GM12878 (cell line): ENCODE data around the gene GNAQ.

Source experiments
- CTCF ChIP-seq, 3 experiments: IDR thresholded peaks in 2 of 3; conservative IDR thresholded peaks in 1 of 3; 2 replicates each; pipeline ENCODE4 v1.5.1; 2011; ENCODE audit warnings: low read depth in 3 of 3, low read length in 3 of 3, mild to moderate bottlenecking in 3 of 3, control low read depth in 2 of 3, moderate library complexity in 2 of 3, inconsistent platforms in 1 of 3, mixed read lengths in 1 of 3; ENCODE audit not compliant: control insufficient read depth in 2 of 3, insufficient read depth in 1 of 3; ENCODE audit errors: extremely low read depth in 1 of 3
- EGR1 ChIP-seq, 2 experiments: IDR thresholded peaks; 1 replicate in 1 of 2; 2 replicates in 1 of 2; pipeline ENCODE4 v1.6.1; 2011 to 2012; ENCODE audit warnings: low read depth in 2 of 2, low read length in 2 of 2, borderline replicate concordance in 1 of 2, mild to moderate bottlenecking in 1 of 2, moderate library complexity in 1 of 2
- JUND ChIP-seq: IDR thresholded peaks from 2 replicates; pipeline ENCODE4 v1.6.1; 2012; ENCODE audit warnings: low read depth, mild to moderate bottlenecking, low read length, improper control_type of control experiment, moderate library complexity
- NR2F1 ChIP-seq: fragments of 450-650 bp; conservative IDR thresholded peaks from 2 replicates; pipeline ENCODE4 v1.6.1; 2017; ENCODE audit warnings: mild to moderate bottlenecking
- POLR2A ChIP-seq: IDR thresholded peaks from 2 replicates; pipeline ENCODE4 v1.6.1; 2011; ENCODE audit warnings: low read depth, mild to moderate bottlenecking, low read length
- POLR2AphosphoS5 ChIP-seq: IDR thresholded peaks from 2 replicates; pipeline ENCODE4 v1.6.1; 2011; ENCODE audit warnings: mild to moderate bottlenecking, low read length, inconsistent platforms
- SPI1 ChIP-seq: IDR thresholded peaks from 2 replicates; pipeline ENCODE4 v1.6.1; 2011; ENCODE audit warnings: low read depth, mild to moderate bottlenecking, low read length, moderate library complexity, borderline replicate concordance; ENCODE audit not compliant: insufficient read depth
- SUZ12 ChIP-seq: fragments of 200-600 bp; sonication (generic); IDR thresholded peaks from one replicate; pipeline ENCODE4 v1.6.1; 2018; ENCODE audit warnings: antibody characterized with exemption, mild to moderate bottlenecking; ENCODE audit not compliant: unreplicated experiment
- TARDBP ChIP-seq: IDR thresholded peaks from 2 replicates; pipeline ENCODE4 v1.6.1; 2016; ENCODE audit warnings: borderline replicate concordance
- ZBTB33 ChIP-seq: fragments of 450-650 bp; IDR thresholded peaks from 2 replicates; pipeline ENCODE4 v1.6.1; 2017; ENCODE audit warnings: mild to moderate bottlenecking
- ZBTB40 ChIP-seq: fragments of 450-650 bp; IDR thresholded peaks from 2 replicates; pipeline ENCODE4 v1.6.1; 2016; ENCODE audit warnings: mild to moderate bottlenecking, moderate library complexity, borderline replicate concordance
- TF ChIP-seq, protein P1 (sequence below): IDR thresholded peaks from 2 replicates; pipeline ENCODE4 v1.6.1; 2011; ENCODE audit warnings: low read depth, low read length, improper control_type of control experiment, borderline replicate concordance
- TF ChIP-seq, protein P2 (sequence below): IDR thresholded peaks from 2 replicates; pipeline ENCODE4 v1.6.1; 2012; ENCODE audit warnings: low read depth, low read length, improper control_type of control experiment

- no peak for TF ChIP-seq TARDBP
- TF ChIP-seq EGR1 (IDR thresholded peaks at IDR 0.05; ENCODE audit: borderline replicate concordance in 1 of 2, low read depth in 2 of 2, low read length in 2 of 2) = no peak
- TF ChIP-seq SPI1 = no peak
- TF ChIP-seq POLR2A = no peak
- no peak for TF ChIP-seq SUZ12
- TF ChIP-seq CTCF (IDR thresholded peaks at IDR 0.05 in 2 of 3, conservative IDR thresholded peaks at IDR 0.05 in 1 of 3; ENCODE audit: control insufficient read depth in 2 of 3, extremely low read depth in 1 of 3, insufficient read depth in 1 of 3, low read depth in 3 of 3, low read length in 3 of 3) = no peak
- no peak for TF ChIP-seq NR2F1
- TF ChIP-seq JUND = no peak
- TF ChIP-seq ZBTB40 = no peak
- TF ChIP-seq, protein P1, sequence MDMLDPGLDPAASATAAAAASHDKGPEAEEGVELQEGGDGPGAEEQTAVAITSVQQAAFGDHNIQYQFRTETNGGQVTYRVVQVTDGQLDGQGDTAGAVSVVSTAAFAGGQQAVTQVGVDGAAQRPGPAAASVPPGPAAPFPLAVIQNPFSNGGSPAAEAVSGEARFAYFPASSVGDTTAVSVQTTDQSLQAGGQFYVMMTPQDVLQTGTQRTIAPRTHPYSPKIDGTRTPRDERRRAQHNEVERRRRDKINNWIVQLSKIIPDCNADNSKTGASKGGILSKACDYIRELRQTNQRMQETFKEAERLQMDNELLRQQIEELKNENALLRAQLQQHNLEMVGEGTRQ = no peak
- TF ChIP-seq, protein P2, sequence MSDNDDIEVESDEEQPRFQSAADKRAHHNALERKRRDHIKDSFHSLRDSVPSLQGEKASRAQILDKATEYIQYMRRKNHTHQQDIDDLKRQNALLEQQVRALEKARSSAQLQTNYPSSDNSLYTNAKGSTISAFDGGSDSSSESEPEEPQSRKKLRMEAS = no peak
- no peak for TF ChIP-seq ZBTB33
- no peak for TF ChIP-seq POLR2AphosphoS5
These were observed 188.3 kb downstream of the GNAQ start for GRCh38 chr9:77843076-77843870.
